C4-2B (cell line): ENCODE results near the gene TPH1.

Experiments
- CTCF ChIP-seq: fragments of 450-650 bp; conservative IDR thresholded peaks from 2 replicates; pipeline ENCODE4 v1.5.1; 2017; ENCODE audit warnings: mild to moderate bottlenecking
- ZFX ChIP-seq: fragments of 450-650 bp; IDR thresholded peaks from 2 replicates; pipeline ENCODE4 v1.6.1; 2017

GRCh38 chr11:18012906-18013781, 32.9 kb downstream of the TPH1 start, which contains the start of gene SERGEF:
- peak; percentile 23 for TF ChIP-seq CTCF
- peak; percentile 8; the same call in 1 of the 2 replicates for TF ChIP-seq ZFX
